Inflammatory macrophage (primary cell): ENCODE results near the gene C16orf46.
"Not testable (repeated sequence)": the region's sequence is repeated elsewhere in the genome, so short reads cannot be mapped to it uniquely, and the experiment has no call there.

ENCODE experiments used
- DNase-seq, 2 donors: peaks; one replicate each; pipeline ENCODE4 v3.0.0-alpha.2; 2020 to 2022
- total RNA-seq, 18 experiments: gene quantifications; one replicate each; lab custom pipeline; 2026; ENCODE audit warnings: mixed read lengths in 6 of 18, inconsistent platforms in 2 of 18; lab: John Stamatoyannopoulos, UW

Gene C16orf46
- 0 to 0.08 (median 0) reads per million in 18 experiments for total RNA-seq

DNA sequence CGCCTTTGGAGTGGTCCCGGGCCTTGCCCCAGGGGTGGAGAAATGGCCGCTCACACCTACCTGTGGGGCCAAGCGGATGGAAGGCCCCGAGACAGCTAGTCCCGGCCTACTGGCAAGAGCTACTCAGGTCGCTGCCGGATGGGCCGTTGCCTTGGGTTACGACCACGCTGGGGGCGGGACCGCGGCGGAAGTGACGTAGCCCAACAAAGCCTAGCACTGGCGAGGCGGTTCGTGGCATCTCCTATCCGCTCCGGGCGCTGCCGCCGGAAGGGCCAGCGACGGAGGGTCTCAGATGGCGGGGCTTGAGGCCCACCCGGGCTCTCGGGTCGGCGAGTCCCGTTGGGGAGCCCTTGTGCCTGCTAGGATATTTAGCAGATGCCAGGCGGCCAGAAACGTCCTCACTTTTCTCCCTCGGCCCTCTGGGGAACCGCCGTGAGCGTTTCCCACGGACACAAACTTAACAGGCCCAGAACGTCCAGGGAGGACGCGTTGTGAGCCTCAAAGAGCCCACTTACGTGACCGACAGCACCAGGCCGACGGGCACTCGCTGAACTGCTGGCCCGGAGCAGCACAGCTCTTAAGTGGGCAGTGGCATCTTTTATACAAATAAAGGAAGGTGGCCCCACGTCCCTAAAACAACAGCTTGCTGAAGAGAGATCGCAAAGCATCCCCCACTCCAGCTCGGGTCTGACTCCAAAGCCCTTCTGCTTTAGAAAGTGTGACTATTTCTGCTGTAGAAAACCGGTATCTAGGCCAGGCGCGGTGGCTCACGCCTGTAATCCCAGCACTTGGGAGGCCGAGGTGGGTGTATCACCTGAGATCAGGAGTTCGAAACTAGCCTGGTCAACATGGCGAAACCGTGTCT is at the start of gene C16orf46:
TSS of gene C16orf46 (minus strand) at position 163 of the 865 bp plus-strand sequence. CDS start 13,283 bp downstream, outside the sequence.
- peak; percentile 97 to 98 for DNase-seq

- DNase-seq: no peak
Observed at GRCh38 chr16:81123092-81123852, 46.2 kb upstream of the C16orf46 start.

DNA sequence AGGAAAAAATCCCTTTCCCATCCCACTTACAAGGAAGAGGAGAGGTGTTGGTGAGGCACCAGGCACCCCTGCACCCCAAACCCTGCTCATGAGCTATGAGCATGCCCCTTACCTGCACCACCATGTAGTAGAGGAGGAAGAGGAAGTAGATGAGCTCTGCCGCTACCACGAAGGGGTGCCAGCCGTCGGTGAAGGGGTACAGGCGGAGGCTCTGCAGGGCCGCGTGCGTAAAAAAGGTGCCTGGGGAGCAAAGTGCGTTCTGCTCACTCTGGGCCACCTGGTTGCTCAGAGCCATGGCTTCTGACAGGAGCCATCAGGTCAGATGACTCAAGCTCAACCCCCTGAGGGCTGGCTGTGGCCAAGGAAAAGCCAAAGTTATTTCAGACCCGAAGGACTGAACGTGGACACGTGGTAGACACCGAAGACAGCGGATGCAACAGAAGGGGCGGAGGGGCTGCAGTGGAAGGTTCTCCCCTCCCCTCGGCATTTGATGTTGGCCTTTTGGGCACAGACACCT is 44.5 kb upstream of the C16orf46 start:
- DNase-seq: no peak

GRCh38 chr16:81117436-81117835 is 40.4 kb upstream of the C16orf46 start:
- no peak for DNase-seq

DNA sequence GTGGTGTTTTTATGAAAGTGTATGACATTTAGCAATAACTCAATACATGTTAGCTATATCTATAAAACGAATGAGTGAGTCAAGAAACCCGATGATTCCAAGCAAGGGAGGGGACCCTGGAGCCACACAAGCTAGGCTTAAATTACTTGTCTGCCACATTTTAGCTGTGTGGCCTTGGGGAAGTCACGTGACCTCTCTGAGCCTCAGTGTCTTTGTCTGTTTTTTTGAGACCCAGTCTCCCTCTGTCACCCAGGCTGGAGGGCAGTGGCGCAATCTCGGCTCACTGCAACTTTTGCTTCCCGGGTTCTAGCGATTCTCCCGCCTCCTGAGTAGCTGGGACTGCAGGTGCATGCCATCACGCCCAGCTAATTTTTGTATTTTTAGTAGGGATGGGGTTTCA is 39.2 kb upstream of the C16orf46 start:
- no peak for DNase-seq

DNA sequence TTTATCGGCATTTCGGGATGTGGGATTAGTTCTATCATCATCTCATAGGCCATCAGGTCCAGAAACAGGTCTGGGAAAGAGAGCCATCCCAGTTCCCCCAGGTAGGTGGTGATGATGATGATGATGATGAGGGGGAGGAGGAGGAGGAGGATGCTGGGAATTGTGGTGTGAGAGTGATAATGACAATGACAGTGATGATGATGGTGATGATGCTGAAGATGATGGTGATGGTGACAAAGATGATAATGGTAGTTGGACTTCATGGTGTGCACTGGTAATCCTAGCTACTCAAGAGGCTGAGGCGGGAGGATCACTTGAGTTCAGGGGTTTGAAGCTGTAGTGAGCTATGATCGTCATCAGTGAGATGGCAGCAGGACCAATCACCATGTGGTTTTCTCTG is 35.4 kb upstream of the C16orf46 start:
- DNase-seq: no peak

- DNase-seq: not testable (repeated sequence)
Observed at GRCh38 chr16:81109274-81109673, 32.2 kb upstream of the C16orf46 start.

DNA sequence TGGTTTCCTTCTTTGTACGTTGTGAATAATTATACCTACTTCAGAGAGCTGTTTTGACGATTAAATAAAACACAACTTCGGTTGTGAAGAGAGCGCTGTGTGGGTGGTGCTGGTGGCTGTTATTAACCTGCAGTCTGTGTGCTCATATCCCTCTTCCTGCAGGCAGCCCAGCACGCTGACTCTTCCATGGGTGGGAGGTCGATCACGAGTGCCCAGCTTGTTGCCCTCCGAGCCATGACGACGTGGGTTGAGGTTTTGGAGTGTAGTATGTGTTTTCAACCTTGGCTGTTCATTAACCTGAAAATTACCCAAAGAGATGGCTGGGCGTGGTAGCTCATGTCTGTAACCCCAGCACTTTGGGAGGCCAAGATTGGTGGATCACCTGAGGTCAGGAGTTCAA is 30.5 kb upstream of the C16orf46 start:
- no peak for DNase-seq

DNA sequence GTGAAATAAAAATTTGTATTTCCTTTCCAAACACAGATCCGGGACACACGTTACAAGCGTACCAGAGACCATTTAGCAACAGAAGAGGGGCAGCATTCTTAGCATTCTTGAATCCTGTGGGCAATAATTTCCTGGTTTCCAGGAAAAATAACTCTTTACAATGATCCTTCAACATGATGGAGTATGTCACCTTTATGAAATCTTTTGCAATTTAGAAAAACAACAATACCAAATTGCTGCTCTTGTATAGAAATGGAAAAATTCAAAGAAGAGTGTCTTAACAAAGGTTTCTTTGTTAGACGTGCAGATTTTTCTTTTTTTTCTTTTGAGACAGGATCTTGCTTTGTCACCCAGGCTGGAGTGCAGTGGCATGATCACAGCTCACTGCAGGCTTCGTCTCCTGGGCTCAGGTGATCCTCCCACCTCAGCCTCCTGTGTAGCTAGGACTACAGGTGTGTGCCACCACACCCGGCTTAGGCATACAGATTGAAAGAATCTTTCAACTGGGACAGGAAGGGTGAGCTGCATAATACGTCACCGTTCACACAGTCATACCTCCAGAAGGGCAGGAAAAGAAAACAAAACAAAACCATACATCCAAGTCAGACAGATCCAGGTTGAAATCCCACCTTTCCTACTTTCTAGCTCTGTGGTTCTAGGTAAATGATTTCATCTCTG is 29.9 kb upstream of the C16orf46 start:
- no peak for DNase-seq

GRCh38 chr16:81105946-81106345 is 28.9 kb upstream of the C16orf46 start:
- no peak for DNase-seq

DNA sequence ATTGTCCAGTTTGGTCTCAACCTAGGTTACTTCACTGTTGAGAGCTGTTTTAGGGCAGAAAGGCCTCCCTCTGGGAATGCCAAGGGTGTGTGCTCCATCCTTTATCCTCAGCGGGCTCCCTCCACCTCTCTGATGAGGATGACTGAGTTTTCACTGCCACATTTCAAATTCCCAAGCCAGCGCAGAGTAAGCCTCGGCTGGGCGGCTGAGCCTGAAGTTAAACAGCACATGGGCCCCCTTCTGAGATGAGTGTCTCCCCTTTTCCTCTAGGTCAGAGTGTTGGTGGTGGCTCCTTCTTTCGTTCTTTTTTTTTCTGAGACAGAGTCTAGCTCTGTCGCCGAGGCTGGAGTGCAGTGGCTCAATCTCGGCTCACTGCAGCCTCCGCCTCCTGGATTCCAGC is 24.7 kb upstream of the C16orf46 start:
- DNase-seq: no peak

DNA sequence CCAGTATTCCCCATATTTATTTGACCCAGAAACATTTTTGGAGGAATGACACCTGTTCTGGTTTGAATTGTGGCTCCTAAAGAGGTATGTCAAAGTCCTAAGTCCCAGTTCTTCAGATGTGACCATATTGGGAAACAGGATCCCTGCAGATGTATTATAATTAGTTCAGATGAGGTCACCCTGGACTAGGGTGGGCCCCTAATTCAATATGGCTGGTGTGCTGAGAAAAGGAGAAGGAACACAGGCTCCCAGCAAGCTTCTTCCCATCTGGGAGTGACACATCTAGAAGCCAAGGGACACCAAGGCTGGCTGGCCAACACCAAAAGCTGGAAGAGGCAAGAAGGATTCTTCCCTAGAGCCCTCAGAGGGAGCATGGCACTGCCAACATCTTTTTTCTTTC is 22.9 kb upstream of the C16orf46 start:
- DNase-seq: no peak

DNA sequence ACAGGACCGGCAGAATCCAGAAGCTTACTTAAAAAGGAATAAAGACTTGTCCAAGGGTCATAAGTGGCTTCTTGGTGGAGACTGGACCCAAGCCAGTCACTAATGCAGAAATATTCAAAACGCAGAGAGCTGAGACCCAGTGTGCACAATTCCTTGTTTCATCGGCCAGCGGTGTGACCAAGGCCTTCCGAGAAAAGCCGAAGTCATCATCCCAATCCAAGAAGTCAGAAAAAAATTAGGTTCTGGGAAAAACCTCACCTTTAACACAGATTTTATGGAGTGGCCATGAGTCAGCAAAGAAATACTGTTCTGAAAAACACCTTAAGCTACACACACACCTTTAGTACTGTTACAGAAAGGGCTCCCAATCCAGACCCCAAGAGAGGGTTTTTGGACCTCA is 20.2 kb upstream of the C16orf46 start:
- DNase-seq: no peak

- DNase-seq: no peak
Observed at GRCh38 chr16:81096715-81097208, 19.7 kb upstream of the C16orf46 start.

GRCh38 chr16:81095953-81096714 is 19.1 kb upstream of the C16orf46 start, which contains the start of gene GCSH:
GCSH (minus strand) TSS chr16:81096395; CDS start chr16:81096278, 117 bp downstream.
- peak; percentile 98 to 99 for DNase-seq

DNA sequence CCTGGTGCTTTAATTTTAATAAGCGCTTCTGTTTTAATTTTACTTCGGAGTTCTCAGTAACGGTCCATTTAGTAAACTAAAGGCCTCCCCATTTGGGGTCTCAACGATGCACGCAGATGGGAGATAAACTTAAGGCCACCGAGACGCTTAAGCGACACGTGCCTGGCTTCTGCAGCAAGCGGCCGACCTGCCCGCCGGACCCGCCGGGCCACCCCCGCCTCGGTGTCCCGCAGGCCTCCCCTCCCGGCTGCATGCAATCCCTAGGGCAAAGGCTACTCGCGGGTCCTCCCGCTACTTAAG is 18.6 kb upstream of the C16orf46 start:
- no peak for DNase-seq

- DNase-seq: no peak
Observed at GRCh38 chr16:81094771-81095251, 17.8 kb upstream of the C16orf46 start.

DNA sequence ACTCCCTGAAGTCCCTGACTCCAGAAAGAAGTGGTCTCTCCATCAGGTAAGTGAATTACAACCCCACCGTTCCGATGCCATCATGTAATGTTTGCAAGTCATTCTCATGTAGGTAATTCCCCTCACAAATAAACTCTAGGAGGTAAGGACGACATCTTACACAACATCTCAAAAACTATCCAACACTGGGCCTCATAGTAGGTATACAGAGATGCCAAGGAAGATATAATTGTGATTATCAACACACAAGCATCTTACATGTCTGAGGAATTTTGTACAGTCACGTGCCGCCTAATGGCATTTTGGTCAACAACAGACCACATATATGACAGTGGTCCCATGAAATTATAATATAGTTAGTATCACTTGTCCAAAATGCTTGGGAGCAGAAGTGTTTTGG is 11.8 kb upstream of the C16orf46 start:
- no peak for DNase-seq

DNA sequence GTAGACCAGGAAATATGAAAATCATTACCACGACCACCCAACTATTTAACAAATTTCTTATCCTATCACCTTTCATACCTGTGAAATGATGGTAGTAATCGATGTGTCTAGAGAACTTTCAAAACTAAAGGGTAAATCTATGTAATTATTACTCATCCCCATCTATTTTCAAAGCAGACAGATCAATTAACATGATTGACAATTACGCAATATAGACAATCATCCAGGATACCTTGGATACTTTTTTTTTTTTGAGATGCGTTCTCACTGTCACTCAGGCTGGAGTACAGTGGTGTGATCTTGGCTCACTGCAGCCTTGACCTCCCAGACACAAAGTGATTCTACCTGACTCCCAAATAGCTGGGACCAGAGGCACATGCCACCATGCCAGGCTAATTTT is 4.0 kb upstream of the C16orf46 start:
- no peak for DNase-seq

GRCh38 chr16:81080233-81080632 is 3.2 kb upstream of the C16orf46 start:
- no peak for DNase-seq

- DNase-seq: peak; percentile 82 to 85
Observed at GRCh38 chr16:81076566-81077075, 417 bp downstream of the C16orf46 start.
